Activated T-helper 1 cell treated with anti-CD3 and anti-CD28 coated beads, Interleukin-2, amount 50 U/mL, for 16 hours (primary cell): ENCODE results near the gene CYP1B1.
A peak's percentile ranks its signal among the peaks of the same experiment; 100 is the strongest.
"Not testable (repeated sequence)": the region's sequence is repeated elsewhere in the genome, so short reads cannot be mapped to it uniquely, and the experiment has no call there.

ENCODE experiments used
- DNase-seq, 2 donors: peaks; one replicate each; pipeline ENCODE4 v3.0.0-alpha.2; 2020; ENCODE audit warnings: low read depth in 1 of 2, low spot score in 1 of 2

Gene CYP1B1

GRCh38 chr2:38075507-38076151 lies at the start of gene CYP1B1:
CYP1B1 (minus strand) TSS chr2:38076151; CDS start chr2:38075388, 763 bp downstream.
- DNase-seq: no peak

GRCh38 chr2:38125007-38125406 lies 49.1 kb upstream of the CYP1B1 start:
- no peak for DNase-seq

- no peak for DNase-seq
Observed at GRCh38 chr2:38123911-38124310, 48.0 kb upstream of the CYP1B1 start.

- DNase-seq: no peak
Observed at GRCh38 chr2:38122344-38122743, 46.4 kb upstream of the CYP1B1 start.

GRCh38 chr2:38121481-38121880 lies 45.5 kb upstream of the CYP1B1 start:
- DNase-seq: no peak

- DNase-seq: no peak
Observed at GRCh38 chr2:38120829-38121228, 44.9 kb upstream of the CYP1B1 start.

- no peak for DNase-seq
Observed at GRCh38 chr2:38120264-38120592, 44.3 kb upstream of the CYP1B1 start.

- DNase-seq: no peak
Observed at GRCh38 chr2:38116762-38117161, 40.8 kb upstream of the CYP1B1 start.

- DNase-seq: peak; percentile 15 to 39
Observed at GRCh38 chr2:38115216-38116032, 39.5 kb upstream of the CYP1B1 start.

- DNase-seq: no peak
Observed at GRCh38 chr2:38113981-38114708, 38.2 kb upstream of the CYP1B1 start.

- no peak for DNase-seq
Observed at GRCh38 chr2:38113051-38113450, 37.1 kb upstream of the CYP1B1 start.

GRCh38 chr2:38111350-38111749 lies 35.4 kb upstream of the CYP1B1 start:
- DNase-seq: not testable (repeated sequence)

- no peak for DNase-seq
Observed at GRCh38 chr2:38109732-38110181, 33.8 kb upstream of the CYP1B1 start.

GRCh38 chr2:38108907-38109731 lies 33.2 kb upstream of the CYP1B1 start:
- DNase-seq: no peak

GRCh38 chr2:38107738-38108410 lies 31.9 kb upstream of the CYP1B1 start:
- DNase-seq: no peak

- no peak for DNase-seq
Observed at GRCh38 chr2:38106405-38107094, 30.6 kb upstream of the CYP1B1 start.

GRCh38 chr2:38105922-38106321 lies 30.0 kb upstream of the CYP1B1 start:
- no peak for DNase-seq

GRCh38 chr2:38104598-38104997 lies 28.6 kb upstream of the CYP1B1 start:
- DNase-seq: no peak

- DNase-seq: no peak
Observed at GRCh38 chr2:38100328-38100727, 24.4 kb upstream of the CYP1B1 start.
